Neural cell (in vitro differentiated cells): Measurements from ENCODE around the gene APBA3. TPM values are rescaled to one million over a fixed set of nuclear protein-coding genes. Genes with fewer than 3 reads are reported as not detected.

Source experiments
- H2AFZ ChIP-seq: fragments of 200-600, 300-800 bp; sonication (generic), shearing (Covaris generic); 2 replicates; pipeline ENCODE4 v1.6.0; 2014; ENCODE audit warnings: low read depth, mild to moderate bottlenecking, antibody characterized with exemption, low read length, moderate library complexity
- H3F3A ChIP-seq: fragments of 200-600 bp; shearing (Covaris generic); 2 replicates; pipeline ENCODE4 v1.6.1; 2016; ENCODE audit warnings: mild to moderate bottlenecking, moderate library complexity, mixed read lengths, antibody characterized with exemption, low read length; ENCODE audit not compliant: insufficient read depth, poor library complexity, severe bottlenecking
- H3K27ac ChIP-seq: fragments of 200-600, 300-800 bp; sonication (generic), shearing (Covaris generic); 2 replicates; pipeline ENCODE4 v1.5.1; 2014; ENCODE audit warnings: mild to moderate bottlenecking, low read length, moderate library complexity
- H3K27me3 ChIP-seq: fragments of 300-800, 200-600 bp; sonication (generic), shearing (Covaris generic); 2 replicates; pipeline ENCODE4 v1.6.0; 2014; ENCODE audit warnings: mild to moderate bottlenecking, low read depth, low read length, moderate library complexity; ENCODE audit not compliant: insufficient read depth
- H3K36me3 ChIP-seq: fragments of 300-800, 200-600 bp; sonication (generic), shearing (Covaris generic); 2 replicates; pipeline ENCODE4 v1.5.1; 2014; ENCODE audit warnings: mild to moderate bottlenecking, antibody characterized with exemption, low read length, moderate library complexity; ENCODE audit not compliant: insufficient read depth
- H3K4me2 ChIP-seq: fragments of 300-800, 200-600 bp; sonication (generic), shearing (Covaris generic); 2 replicates; pipeline ENCODE4 v1.6.0; 2014; ENCODE audit warnings: mild to moderate bottlenecking, low read length
- H3K4me3 ChIP-seq: fragments of 300-800, 200-600 bp; sonication (generic), shearing (Covaris generic); 2 replicates; pipeline ENCODE4 v1.5.1; 2014; ENCODE audit warnings: mild to moderate bottlenecking, low read length, moderate library complexity
- H3K79me2 ChIP-seq: fragments of 200-600 bp; shearing (Covaris generic); replicated peaks from 2 replicates; pipeline ENCODE4 v1.6.0; 2014; ENCODE audit warnings: mild to moderate bottlenecking, low read length, moderate library complexity; ENCODE audit not compliant: insufficient read depth
- H3K9ac ChIP-seq: fragments of 300-800, 200-600 bp; sonication (generic), shearing (Covaris generic); 2 replicates; pipeline ENCODE4 v1.6.1; 2016; ENCODE audit warnings: mild to moderate bottlenecking, low read length, mixed read lengths
- H3K9me2 ChIP-seq: fragments of 200-600 bp; shearing (Covaris generic); 2 replicates; pipeline ENCODE4 v1.6.1; 2016; ENCODE audit warnings: mild to moderate bottlenecking, low read length, mixed read lengths; ENCODE audit not compliant: insufficient read depth
- H3K9me3 ChIP-seq: fragments of 200-600, 300-800 bp; sonication (generic), shearing (Covaris generic); 2 replicates; pipeline ENCODE4 v1.6.1; 2016; ENCODE audit warnings: mild to moderate bottlenecking, mixed run types, low read length, moderate library complexity, mixed read lengths
- H4K20me1 ChIP-seq: fragments of 200-600 bp; shearing (Covaris generic); 2 replicates; pipeline ENCODE4 v1.6.1; 2016; ENCODE audit warnings: mild to moderate bottlenecking, mixed run types; ENCODE audit not compliant: insufficient read depth
- CTCF ChIP-seq: fragments of 450-650 bp; IDR thresholded peaks from 2 replicates; pipeline ENCODE4 v1.5.1; 2014; ENCODE audit warnings: antibody characterized with exemption, mild to moderate bottlenecking, moderate library complexity; ENCODE audit not compliant: poor library complexity, severe bottlenecking
- EP300 ChIP-seq: fragments of 450-650 bp; conservative IDR thresholded peaks from 2 replicates; pipeline ENCODE4 v1.6.1; 2014; ENCODE audit warnings: antibody characterized with exemption, mild to moderate bottlenecking, moderate library complexity; ENCODE audit not compliant: poor library complexity, severe bottlenecking
- EZH2 ChIP-seq: fragments of 200-600, 300-800 bp; shearing (Covaris generic), sonication (generic); IDR thresholded peaks from 2 replicates; pipeline ENCODE4 v1.6.1; 2014; ENCODE audit warnings: antibody characterized with exemption, low read length, borderline replicate concordance, mild to moderate bottlenecking; ENCODE audit not compliant: insufficient read depth, poor library complexity, severe bottlenecking
- MXI1 ChIP-seq: fragments of 450-650 bp; conservative IDR thresholded peaks from 2 replicates; pipeline ENCODE4 v1.6.1; 2014; ENCODE audit warnings: antibody characterized with exemption, mild to moderate bottlenecking; ENCODE audit not compliant: poor library complexity, severe bottlenecking
- POLR2AphosphoS5 ChIP-seq: IDR thresholded peaks from 2 replicates; pipeline ENCODE4 v1.6.1; 2012
- RAD21 ChIP-seq: fragments of 450-650 bp; conservative IDR thresholded peaks from 2 replicates; pipeline ENCODE4 v1.6.1; 2014; ENCODE audit warnings: antibody characterized with exemption, mild to moderate bottlenecking, moderate library complexity
- REST ChIP-seq: IDR thresholded peaks from 2 replicates; pipeline ENCODE4 v1.6.1; 2012; ENCODE audit warnings: borderline replicate concordance
- SMC3 ChIP-seq: fragments of 450-650 bp; conservative IDR thresholded peaks from 2 replicates; pipeline ENCODE4 v1.6.1; 2014; ENCODE audit warnings: antibody characterized with exemption, mild to moderate bottlenecking, moderate library complexity; ENCODE audit not compliant: poor library complexity
- TAF1 ChIP-seq: IDR thresholded peaks from 2 replicates; pipeline ENCODE4 v1.6.1; 2012; ENCODE audit warnings: low read depth
- polyA plus RNA-seq: library from polyadenylated mRNA; depleted of rRNA; stranded (reverse); fragments of >200 nt; gene quantifications from 2 replicates; pipeline ENCODE4 v1.2.3, GENCODE V29; 2014

APBA3 gene
- polyA plus RNA-seq, 1 donor from 2014 or later = 37.1 TPM

- Histone ChIP-seq H4K20me1 (no peaks in the 10 kb centered on the region), H3K9ac (no peak overlapping the region), H3K79me2 (no peaks in the 10 kb centered on the region), H3K27me3 (no peaks in the 10 kb centered on the region), H2AFZ (no peak overlapping the region), H3K27ac (no peak overlapping the region), H3F3A (no peaks in the 10 kb centered on the region), H3K4me3 (no peak overlapping the region), H3K9me3 (no peaks in the 10 kb centered on the region), H3K4me2 (no peak overlapping the region), H3K36me3 (no peaks in the 10 kb centered on the region), H3K9me2 (no peaks in the 10 kb centered on the region)
- TF ChIP-seq REST (no peak), MXI1 (no peak), EZH2 (no peak), SMC3 (no peak), EP300 (no peak), CTCF (no peak), TAF1 (no peak)
Observed at GRCh38 chr19:3774621-3775373, 13.3 kb upstream of the APBA3 start.

GRCh38 chr19:3773814-3774515 lies 12.5 kb upstream of the APBA3 start:
- Histone ChIP-seq H3K79me2 (no peaks in the 10 kb centered on the region), H3K36me3 (no peaks in the 10 kb centered on the region), H3F3A (no peaks in the 10 kb centered on the region), H3K27ac (no peak overlapping the region), H3K4me3 (no peak overlapping the region), H3K9ac (no peak overlapping the region), H3K9me2 (no peaks in the 10 kb centered on the region), H2AFZ (no peak overlapping the region), H4K20me1 (no peaks in the 10 kb centered on the region), H3K27me3 (no peaks in the 10 kb centered on the region), H3K4me2 (no peak overlapping the region), H3K9me3 (no peaks in the 10 kb centered on the region)
- TF ChIP-seq TAF1 (no peak), MXI1 (no peak), CTCF (no peak), EP300 (no peak), RAD21 (no peak), EZH2 (no peak), POLR2AphosphoS5 (no peak), REST (no peak), SMC3 (no peak)
